AG04449 (cell line): Measurements from ENCODE around the gene TPD52L1.

Experiments used
- CTCF ChIA-PET: fragments of 350-600 bp; formaldehyde crosslinking; extraction: SDS; loops from one replicate; lab custom pipeline; 2021; ENCODE audit warnings: antibody characterized with exemption; lab: Yijun Ruan, JAX
- POLR2A ChIA-PET: fragments of 400-600, 350-600 bp; formaldehyde crosslinking; extraction: SDS; loops from one replicate; lab custom pipeline; 2020; ENCODE audit warnings: antibody characterized with exemption, inconsistent platforms; lab: Yijun Ruan, JAX
- DNase-seq: peaks from one replicate; pipeline ENCODE4 v3.0.0-alpha.2; 2010; ENCODE audit warnings: low read depth, low spot score
- H3K4me3 ChIP-seq: 2 replicates; pipeline ENCODE4 v1.5.1; 2011; ENCODE audit warnings: low read depth, mild to moderate bottlenecking, control low read depth, low read length
- CTCF ChIP-seq: IDR thresholded peaks from one replicate; pipeline ENCODE4 v1.5.1; 2011; ENCODE audit warnings: mild to moderate bottlenecking, moderate library complexity, low read length, control low read depth, inconsistent platforms; ENCODE audit not compliant: insufficient read depth; ENCODE audit errors: missing control alignments

TPD52L1 gene

GRCh38 chr6:125220712-125221111, 67.1 kb downstream of the TPD52L1 start:
- CTCF ChIA-PET: interaction anchor here (0.7 to 1.0 kb wide), 5 partner anchors 8 to 17 kb away, joined by 3 read pairs; no protein-coding TSS in a partner anchor
- H3K4me3 ChIP-seq: no peak overlapping the region
- DNase-seq: no peak
- TF ChIP-seq CTCF: no peak
- POLR2A ChIA-PET: no interaction called here

GRCh38 chr6:125222531-125223455, 69.2 kb downstream of the TPD52L1 start:
- no peak for TF ChIP-seq CTCF
- no peak overlapping the region for H3K4me3 ChIP-seq
- CTCF ChIA-PET: interaction anchor here (1.2 to 1.6 kb wide), 4 partner anchors 11 to 67 kb away, joined by 3 to 4 read pairs (median 4); no protein-coding TSS in a partner anchor
- POLR2A ChIA-PET: no interaction called here
- DNase-seq: no peak

GRCh38 chr6:125224231-125224861, 70.8 kb downstream of the TPD52L1 start:
- ChIA-PET POLR2A (no interaction called here), CTCF (interaction anchor here (1.2 kb wide), 1 partner anchor 11 kb away, joined by 4 read pairs; no protein-coding TSS in a partner anchor)
- TF ChIP-seq CTCF: no peak
- DNase-seq: no peak
- H3K4me3 ChIP-seq: no peak overlapping the region

DNA sequence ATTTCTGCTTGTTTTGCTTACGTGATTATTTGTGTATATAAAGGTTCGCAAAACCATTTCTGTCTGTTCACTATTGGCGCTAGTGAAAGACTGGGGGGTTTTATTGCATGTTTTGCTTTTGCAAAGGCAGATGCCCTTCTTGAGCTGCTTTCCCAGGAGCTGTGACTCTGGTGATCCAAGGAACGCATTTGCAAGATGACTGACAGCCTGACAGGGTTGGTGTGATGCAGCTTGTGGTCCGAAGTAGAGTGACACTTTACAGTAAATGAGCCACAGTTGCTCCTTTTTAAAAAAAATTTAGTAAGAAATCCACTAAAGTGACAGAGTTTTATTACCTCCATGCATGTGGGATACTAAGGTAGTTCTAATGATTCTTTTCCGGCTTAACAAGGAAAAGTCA, 73.7 kb downstream of the TPD52L1 start:
- DNase-seq: no peak
- CTCF ChIA-PET: no interaction called here
- no peak for TF ChIP-seq CTCF
- POLR2A ChIA-PET: no interaction called here
- no peak overlapping the region for H3K4me3 ChIP-seq

- no peak for DNase-seq
- CTCF ChIA-PET: interaction anchor here (0.8 to 1.3 kb wide), 4 partner anchors 8 to 76 kb away, joined by 3 read pairs; partner anchors contain the start of gene TPD52L1
- POLR2A ChIA-PET: no interaction called here
- no peak overlapping the region for H3K4me3 ChIP-seq
- no peak for TF ChIP-seq CTCF
Measured at GRCh38 chr6:125228981-125229479, 75.5 kb downstream of the TPD52L1 start.

DNA sequence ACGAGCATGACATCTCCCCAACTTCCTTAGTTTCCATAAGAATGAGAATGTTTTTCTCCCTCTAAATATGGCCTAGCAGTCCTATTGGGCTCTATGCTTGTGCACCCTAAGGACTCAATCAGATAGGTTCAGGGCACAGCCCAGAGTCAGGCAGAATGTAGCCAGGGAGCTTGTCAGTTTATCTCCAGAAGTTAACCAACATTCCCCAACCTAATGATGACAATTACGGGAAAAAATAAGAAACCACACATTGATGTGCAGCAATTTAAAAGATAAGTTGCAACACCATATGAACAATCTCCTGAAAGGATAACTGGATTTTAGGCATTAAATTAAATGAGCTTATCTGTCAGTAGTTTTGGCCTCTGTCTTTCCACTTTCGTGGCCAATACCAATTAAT, 77.1 kb downstream of the TPD52L1 start:
- no peak for DNase-seq
- ChIA-PET CTCF (interaction anchor here (0.5 to 1.2 kb wide), 3 partner anchors 22 to 346 kb away, joined by 3 to 4 read pairs (median 3); no protein-coding TSS in a partner anchor), POLR2A (no interaction called here)
- TF ChIP-seq CTCF: no peak
- no peak overlapping the region for H3K4me3 ChIP-seq
